GM23338 (cell line): Measurements from ENCODE around the gene SORL1.

Experiments used
- CTCF ChIP-seq, 2 experiments: fragments of 200-600 bp in 1 of 2; sonication (generic) in 1 of 2; conservative IDR thresholded peaks; 2 replicates each; pipeline versions ENCODE4 v1.5.1 to v1.6.1; 2016 to 2017; ENCODE audit warnings: antibody characterized with exemption in 2 of 2, low read depth in 2 of 2, mild to moderate bottlenecking in 2 of 2, moderate library complexity in 1 of 2
- REST ChIP-seq: IDR thresholded peaks from one replicate; pipeline ENCODE4 v1.6.1; 2018; ENCODE audit warnings: antibody characterized with exemption; ENCODE audit not compliant: unreplicated experiment

- no peak for TF ChIP-seq REST
- TF ChIP-seq CTCF (conservative IDR thresholded peaks at IDR 0.05; ENCODE audit: low read depth in 2 of 2): no peak
Observed at GRCh38 chr11:121625777-121626506, 173.8 kb downstream of the SORL1 start.
